GM18505 (cell line): ENCODE data around the gene SNTB2.
"Not testable (repeated sequence)": the region's sequence is repeated elsewhere in the genome, so short reads cannot be mapped to it uniquely, and the experiment has no call there.

Experiments
- ATAC-seq: cut with Tn5 transposase; IDR thresholded peaks from one replicate; pipeline ENCODE4 v1.9.1; 2021; ENCODE audit not compliant: unreplicated experiment
- POLR2A ChIP-seq: IDR thresholded peaks from 4 replicates; pipeline ENCODE4 v1.6.1; 2011; ENCODE audit warnings: borderline replicate concordance; ENCODE audit not compliant: insufficient read depth, insufficient read length; ENCODE audit errors: extremely low read depth

The SNTB2 gene

DNA sequence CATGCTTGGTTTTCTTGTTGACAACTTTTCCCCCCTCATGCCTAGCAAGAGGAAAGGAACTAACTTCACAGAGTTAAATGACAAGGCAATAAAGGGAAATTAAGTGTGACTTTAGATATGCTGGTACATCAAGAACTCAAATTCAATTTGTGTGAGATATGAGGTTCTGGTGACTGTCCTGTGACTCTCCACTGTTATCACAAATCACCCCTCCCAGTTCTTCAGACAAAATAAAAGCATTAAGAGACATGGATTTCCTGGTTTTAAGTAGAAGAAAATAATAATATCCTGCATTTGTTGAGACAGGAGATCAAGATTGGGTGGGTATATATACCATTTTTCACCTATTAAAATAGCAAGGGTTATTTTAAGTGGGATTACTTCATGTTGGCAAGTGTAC lies 46.2 kb downstream of the SNTB2 start:
- no peak for TF ChIP-seq POLR2A
- no peak for ATAC-seq

DNA sequence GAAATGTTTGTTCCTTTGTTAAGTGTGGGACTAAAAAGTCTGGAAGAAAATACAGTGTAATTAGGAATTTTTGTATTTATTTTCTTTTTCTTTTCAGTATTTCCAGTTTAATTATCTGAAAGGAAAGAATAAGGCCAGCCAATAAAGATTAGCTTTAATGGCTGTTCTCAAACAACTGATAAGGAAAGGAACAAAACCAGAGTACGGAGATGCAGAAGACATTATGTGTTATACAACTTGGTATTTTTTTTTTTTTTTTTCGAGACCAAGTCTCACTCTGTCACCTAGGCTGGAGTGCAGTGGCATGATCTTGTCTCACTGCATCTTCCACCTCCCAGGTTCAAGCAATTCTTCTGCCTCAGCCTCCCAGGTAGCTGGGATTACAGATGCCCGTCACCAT lies 47.5 kb downstream of the SNTB2 start:
- no peak for TF ChIP-seq POLR2A
- no peak for ATAC-seq

DNA sequence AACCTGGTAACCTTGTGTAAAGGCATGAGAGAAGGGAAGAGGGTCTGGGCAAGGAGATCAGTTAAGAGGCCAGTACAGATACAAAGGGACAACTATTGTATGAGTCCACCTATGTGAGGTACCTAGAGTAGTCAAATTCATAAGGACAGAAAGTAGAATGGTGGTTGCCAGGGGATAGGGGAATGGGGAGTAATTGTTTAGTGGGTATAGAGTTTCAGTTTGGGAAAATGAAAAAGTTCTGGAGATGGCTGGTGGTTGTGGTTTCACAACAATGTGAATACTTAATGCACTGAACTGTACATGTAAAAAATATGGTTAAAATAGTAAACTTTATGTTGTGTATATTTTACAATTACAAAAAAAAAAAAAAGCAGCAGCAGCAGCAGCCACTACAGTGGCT lies 49.4 kb downstream of the SNTB2 start:
- TF ChIP-seq POLR2A, result no peak

DNA sequence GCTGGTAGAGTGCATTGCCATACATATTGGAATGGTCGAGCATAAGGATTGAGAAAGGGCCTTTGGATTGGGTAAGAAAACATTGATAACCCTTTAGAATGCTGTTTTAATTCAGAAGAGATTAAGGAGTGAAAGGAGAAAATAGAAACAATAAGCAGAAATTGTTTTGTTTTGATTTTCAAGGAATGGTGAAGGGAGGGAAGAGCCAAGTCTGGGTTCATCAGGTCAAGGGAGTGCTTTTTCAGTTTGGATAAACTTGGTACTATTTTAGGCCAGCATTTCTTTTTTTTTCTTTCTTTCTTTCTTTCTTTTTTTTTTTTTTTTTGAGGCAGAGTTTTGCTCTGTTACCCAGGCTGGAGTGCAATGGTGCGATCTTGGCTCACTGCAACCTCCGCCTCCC lies 50.3 kb downstream of the SNTB2 start:
- TF ChIP-seq POLR2A, result no peak
- no peak for ATAC-seq

More for the DNA sequence above, 49.4 kb downstream of the SNTB2 start:
- ATAC-seq, result no peak

DNA sequence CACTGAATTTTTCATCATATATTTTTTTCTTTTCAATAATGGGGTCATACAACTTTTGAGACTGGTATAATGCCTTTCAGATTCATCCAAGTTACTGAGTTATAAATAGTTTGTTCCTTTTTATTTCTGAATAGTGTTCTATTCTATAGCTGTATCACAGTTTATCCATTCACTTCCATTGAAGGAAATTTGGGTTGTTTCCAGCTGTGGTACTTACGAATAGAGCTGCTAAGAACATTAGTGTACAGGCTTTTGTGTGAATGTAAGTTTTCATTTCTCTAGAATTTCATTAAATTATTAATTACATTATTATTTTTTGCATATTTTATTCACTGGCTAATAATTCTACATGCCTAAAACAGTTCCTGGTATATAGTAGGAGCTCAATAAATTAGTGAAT lies 52.9 kb downstream of the SNTB2 start:
- TF ChIP-seq POLR2A, result no peak
- ATAC-seq, result no peak

DNA sequence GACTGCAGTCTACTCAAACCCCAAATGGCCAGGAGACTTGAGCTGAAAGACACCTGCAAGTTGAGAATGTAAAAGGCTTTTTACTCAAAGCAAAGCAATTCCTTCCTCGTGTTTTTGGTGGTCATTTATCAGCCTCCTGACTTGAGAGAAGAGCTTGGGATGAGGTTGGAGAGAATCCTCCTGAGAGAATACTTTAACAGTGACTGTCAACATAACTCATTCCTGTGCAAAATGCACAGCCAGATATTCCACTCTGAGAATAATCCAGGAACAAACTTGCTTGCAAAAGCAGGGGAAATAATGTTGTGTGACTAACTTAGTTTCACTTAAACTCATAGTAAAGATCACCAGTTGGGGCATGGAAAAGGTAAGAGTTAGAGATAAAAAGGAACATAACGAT lies 53.4 kb downstream of the SNTB2 start:
- ATAC-seq, result no peak
- no peak for TF ChIP-seq POLR2A

DNA sequence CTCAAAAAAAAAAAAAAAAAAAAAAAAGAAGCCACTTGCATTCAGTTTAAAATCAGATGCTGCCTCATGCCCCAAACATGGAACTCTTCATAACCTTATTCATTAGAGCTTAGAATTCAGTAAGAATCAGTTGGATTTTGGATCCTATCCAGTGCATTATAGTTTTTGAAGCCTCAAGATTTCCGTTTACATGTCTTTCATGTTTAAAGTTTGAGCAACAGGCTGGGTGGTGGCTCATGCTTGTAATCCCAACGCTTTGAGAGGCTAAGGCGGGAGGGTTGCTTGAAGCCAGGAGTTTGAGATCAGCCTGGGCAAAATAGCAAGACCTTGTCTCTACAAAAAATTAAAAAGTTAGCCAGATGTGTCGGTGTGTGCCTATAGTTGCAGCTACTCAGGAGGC lies 55.0 kb downstream of the SNTB2 start:
- no peak for TF ChIP-seq POLR2A
- no peak for ATAC-seq

DNA sequence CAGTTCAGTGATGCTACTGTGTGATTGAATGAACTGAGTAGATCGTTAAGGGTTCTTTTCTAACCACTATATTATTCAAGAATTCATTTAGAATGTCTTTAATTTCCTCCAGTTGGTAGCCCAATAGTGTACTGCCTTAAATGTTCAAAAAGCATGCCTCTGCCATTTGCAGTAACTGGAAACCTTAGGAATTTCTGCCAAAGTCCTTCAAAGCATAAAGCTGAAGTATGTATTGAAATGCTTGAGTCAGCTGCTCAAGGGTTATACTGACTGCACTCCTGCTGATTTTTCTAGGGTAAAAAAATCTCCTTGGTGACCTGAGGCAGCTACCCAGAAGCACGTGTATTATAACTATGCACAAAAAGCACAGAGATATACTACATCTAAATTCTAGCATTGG lies 56.5 kb downstream of the SNTB2 start:
- no peak for ATAC-seq

DNA sequence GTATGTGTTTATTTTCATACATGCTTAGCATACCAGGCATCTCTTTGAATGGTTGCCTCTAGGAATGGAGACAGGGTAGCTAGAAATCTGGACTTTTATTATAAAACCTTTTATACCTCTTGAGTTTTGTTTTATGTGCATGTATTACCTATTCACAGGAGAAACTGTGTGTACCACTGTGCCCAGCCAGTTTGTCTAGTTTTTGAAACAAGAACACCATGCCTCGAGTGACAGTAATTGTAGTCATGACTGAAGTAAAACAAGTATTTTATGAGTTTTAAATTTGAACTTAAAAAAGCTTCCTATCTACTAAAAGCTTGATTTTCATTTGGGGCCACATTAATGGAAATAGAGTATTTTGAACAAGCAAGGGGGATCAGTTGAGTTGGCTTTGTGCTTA lies 57.4 kb downstream of the SNTB2 start:
- ATAC-seq, result no peak
- no peak for TF ChIP-seq POLR2A

More for the DNA sequence above, 56.5 kb downstream of the SNTB2 start:
- TF ChIP-seq POLR2A, result no peak

DNA sequence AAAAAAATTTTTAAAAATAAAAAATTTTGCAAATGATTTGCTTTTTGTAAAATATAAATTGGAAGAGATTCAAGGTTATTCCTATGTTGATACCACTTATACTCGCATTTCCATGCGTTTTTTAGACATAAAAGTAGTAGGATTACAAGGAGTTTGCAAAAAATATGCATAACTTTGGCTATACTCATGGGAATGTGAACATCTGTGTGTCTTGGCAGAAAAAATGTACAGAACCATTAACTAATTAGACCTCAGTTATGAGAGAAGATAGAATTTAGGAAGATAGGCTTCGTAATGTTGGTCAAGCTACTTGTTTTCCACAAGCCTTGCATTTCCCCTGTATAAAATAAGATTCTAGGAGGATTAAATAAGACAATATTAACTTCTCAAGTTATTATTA lies 63.1 kb downstream of the SNTB2 start:
- no peak for TF ChIP-seq POLR2A
- ATAC-seq, result no peak

DNA sequence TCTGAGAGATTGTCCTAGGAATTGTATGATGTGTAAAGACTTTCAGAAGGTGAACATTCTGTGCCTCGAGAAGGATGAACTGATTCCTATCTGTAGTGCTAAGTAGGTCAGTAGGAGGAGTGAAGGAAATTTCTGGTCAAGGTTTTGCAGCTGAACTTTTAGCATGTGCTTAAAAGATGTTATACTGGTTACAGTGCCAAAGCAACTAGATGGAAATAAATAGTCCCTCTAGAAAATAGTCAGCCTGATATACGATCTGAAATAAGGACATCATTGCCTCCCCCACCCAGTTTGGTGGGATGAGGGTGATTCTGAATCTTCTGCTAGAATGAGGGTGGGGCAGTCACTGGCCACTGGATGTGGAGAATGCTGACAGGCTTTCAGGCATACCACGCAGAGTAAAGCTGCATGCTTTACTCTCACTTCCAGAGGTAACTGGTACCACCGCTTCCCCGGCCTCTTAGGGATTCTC lies 66.9 kb downstream of the SNTB2 start:
- ATAC-seq, result no peak
- no peak for TF ChIP-seq POLR2A

DNA sequence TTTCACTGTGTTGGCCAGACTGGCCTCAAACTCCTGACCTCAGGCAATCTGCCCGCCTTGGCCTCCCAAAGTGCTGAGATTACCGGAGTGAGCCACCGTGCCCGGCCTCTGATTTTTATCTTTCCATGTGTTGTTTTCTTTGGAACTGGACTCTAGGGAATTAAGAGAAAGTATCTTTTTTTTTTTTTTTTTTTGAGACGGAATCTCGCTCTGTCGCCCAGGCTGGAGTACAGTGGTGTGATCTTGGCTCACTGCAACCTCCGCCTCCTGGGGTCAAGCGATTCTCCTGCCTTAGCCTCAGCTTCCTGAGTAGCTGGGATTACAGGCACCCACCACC lies 72.4 kb downstream of the SNTB2 start:
- not testable (repeated sequence) for ATAC-seq

DNA sequence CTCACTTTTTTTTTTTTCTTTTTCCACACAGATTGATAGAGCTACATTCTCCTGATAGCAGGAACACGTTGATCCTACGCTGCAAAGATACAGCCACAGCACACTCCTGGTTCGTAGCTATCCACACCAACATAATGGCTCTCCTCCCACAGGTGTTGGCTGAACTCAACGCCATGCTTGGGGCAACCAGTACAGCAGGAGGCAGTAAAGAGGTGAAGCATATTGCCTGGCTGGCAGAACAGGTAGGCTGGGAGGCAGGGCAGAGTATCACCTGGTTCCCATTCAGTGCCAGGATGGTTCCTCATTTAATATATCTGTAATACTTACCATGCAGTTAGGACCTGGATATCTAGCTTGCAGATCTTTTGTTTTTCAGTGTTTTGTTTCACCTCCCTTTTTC lies 73.1 kb downstream of the SNTB2 start:
- no peak for ATAC-seq
- TF ChIP-seq POLR2A, result no peak

DNA sequence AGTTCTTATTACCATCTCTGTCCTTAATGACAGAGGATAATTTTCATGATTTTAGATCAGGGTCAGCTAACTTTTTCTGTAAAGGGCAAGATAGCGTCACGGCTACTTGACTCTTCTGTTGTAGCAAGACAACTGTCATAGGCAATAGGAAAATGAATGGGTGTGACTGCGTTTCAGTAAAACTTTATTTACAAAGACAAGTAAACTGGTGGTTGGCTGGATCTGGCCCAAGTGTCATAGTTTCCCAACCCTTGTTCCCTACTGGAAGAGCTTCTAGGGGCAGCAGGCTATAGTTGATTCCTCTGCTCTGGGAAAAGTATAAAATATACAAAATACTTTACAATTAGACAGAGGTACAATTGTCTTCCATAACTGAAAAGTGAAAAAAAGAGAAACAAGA lies 73.5 kb downstream of the SNTB2 start:
- TF ChIP-seq POLR2A, result no peak
- no peak for ATAC-seq

DNA sequence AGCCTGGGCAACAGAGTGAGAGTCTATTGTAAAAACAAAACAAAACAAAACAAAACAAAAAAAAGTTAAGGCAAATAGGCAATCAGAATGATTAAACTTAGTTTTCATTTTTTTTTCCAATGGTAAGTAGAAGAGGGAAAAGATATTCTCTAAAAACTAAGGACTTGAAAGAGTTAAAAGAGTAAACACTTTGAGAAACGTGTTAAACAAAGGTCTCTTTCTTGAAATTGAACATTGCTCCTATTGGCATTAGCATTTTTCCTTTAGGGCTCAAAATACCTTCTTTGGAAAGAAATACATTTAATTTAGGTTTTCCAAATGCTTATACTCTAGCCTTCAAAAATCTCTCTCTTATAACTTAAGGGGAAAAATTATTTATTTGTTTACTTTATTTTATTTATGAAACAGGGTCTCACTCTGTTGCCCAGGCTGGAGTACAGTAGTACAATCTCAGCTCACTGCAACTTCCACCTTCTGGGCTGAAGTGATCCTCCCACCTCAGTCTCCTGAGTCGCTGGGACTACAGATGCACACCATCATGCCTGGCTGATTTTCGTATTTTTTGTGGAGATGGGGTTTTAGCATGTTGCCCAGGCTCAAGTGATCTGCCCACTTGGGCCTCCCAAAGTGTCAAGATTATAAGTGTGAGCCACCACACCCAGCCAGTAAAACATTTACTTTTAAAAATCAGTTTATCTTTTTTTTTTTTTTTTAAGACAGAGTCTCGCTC lies 79.5 kb downstream of the SNTB2 start:
- TF ChIP-seq POLR2A, result no peak
- ATAC-seq, result no peak
